ENCODE results near the gene NETO2.
"Not testable (repeated sequence)": the region's sequence is repeated elsewhere in the genome, so short reads cannot be mapped to it uniquely, and the experiment has no call there.

Gene NETO2

GRCh38 chr16:47065766-47066688, 77.7 kb downstream of the NETO2 start:
- DNase-seq (ENCODE audit: low read depth in 2 of 2): no peak

- no peak for DNase-seq (ENCODE audit: low read depth in 2 of 2)
Measured at GRCh38 chr16:47064775-47065174, 79.0 kb downstream of the NETO2 start.

GRCh38 chr16:47063011-47063724, 80.6 kb downstream of the NETO2 start:
- no peak for DNase-seq (ENCODE audit: low read depth in 2 of 2)

GRCh38 chr16:47061204-47061603, 82.5 kb downstream of the NETO2 start:
- DNase-seq (ENCODE audit: low read depth in 2 of 2): no peak

GRCh38 chr16:47060596-47060995, 83.1 kb downstream of the NETO2 start:
- no peak for DNase-seq (ENCODE audit: low read depth in 2 of 2)

- no peak for DNase-seq (ENCODE audit: low read depth in 2 of 2)
Measured at GRCh38 chr16:47059991-47060390, 83.8 kb downstream of the NETO2 start.

- not testable (repeated sequence) for DNase-seq (ENCODE audit: low read depth in 2 of 2)
Measured at GRCh38 chr16:47059130-47059529, 84.6 kb downstream of the NETO2 start.

GRCh38 chr16:47058295-47059086, 85.3 kb downstream of the NETO2 start:
- no peak for DNase-seq (ENCODE audit: low read depth in 2 of 2)

- no peak for DNase-seq (ENCODE audit: low read depth in 2 of 2)
Measured at GRCh38 chr16:47057630-47057993, 86.1 kb downstream of the NETO2 start.

- no peak for DNase-seq (ENCODE audit: low read depth in 2 of 2)
Measured at GRCh38 chr16:47056688-47057629, 86.8 kb downstream of the NETO2 start.

- not testable (repeated sequence) for DNase-seq (ENCODE audit: low read depth in 2 of 2)
Measured at GRCh38 chr16:47056061-47056460, 87.7 kb downstream of the NETO2 start.

- no peak for DNase-seq (ENCODE audit: low read depth in 2 of 2)
Measured at GRCh38 chr16:47055136-47055885, 88.4 kb downstream of the NETO2 start.

GRCh38 chr16:47054306-47054705, 89.4 kb downstream of the NETO2 start:
- no peak for DNase-seq (ENCODE audit: low read depth in 2 of 2)

- DNase-seq (ENCODE audit: low read depth in 2 of 2): no peak
Measured at GRCh38 chr16:47053895-47054294, 89.8 kb downstream of the NETO2 start.

- DNase-seq (ENCODE audit: low read depth in 2 of 2): no peak
Measured at GRCh38 chr16:47052666-47053640, 90.8 kb downstream of the NETO2 start.

GRCh38 chr16:47051031-47051430, 92.7 kb downstream of the NETO2 start:
- DNase-seq (ENCODE audit: low read depth in 2 of 2): no peak

- DNase-seq (ENCODE audit: low read depth in 2 of 2): no peak
Measured at GRCh38 chr16:47049901-47050583, 93.7 kb downstream of the NETO2 start.

GRCh38 chr16:47047524-47048203, 96.1 kb downstream of the NETO2 start:
- no peak for DNase-seq (ENCODE audit: low read depth in 2 of 2)

Data from stimulated activated CD4-positive, alpha-beta T cell treated with anti-CD3 and anti-CD28 coated beads, Interleukin-12 subunit alpha, Interleukin-12 subunit beta, amount 100 ng/mL, for 24 hours (primary cell).